GM21360 (cell line): Measurements from ENCODE around the gene MTERF4.

ENCODE experiments used
- ATAC-seq: cut with Tn5 transposase; IDR thresholded peaks from one replicate; pipeline ENCODE4 v1.9.1; 2021; ENCODE audit warnings: mild to moderate bottlenecking, moderate library complexity; ENCODE audit not compliant: unreplicated experiment

The MTERF4 gene

DNA sequence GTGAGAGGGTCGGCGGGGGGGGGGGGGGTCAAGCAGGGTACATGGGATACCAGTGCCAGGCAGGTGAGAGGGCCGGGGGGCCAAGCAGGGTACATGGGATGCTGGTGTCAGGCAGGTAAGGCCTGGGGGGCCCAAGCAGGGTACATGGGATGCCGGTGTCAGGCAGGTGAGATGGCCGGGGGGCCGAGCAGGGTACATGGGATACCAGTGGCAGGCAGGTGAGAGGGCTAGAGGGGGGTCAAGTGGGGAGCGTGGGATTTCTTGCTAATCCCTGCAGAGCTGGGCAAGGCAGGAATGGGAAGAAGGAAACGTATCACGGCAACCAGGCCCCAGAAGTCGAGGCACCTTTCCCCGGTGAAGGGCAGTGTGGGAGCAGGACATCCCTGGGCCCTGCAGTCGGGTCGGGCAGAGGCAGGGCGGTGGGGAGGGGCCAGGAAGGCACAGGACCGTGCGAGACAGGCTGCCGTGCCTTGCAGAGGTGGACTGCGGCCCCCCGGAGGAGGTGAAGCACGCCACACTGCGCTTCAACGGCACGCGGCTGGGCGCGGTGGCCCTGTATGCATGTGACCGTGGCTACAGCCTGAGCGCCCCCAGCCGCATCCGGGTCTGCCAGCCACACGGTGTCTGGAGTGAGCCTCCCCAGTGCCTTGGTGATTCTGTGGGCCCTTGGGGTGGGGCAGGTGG is 49.3 kb downstream of the MTERF4 start:
- ATAC-seq = no peak

DNA sequence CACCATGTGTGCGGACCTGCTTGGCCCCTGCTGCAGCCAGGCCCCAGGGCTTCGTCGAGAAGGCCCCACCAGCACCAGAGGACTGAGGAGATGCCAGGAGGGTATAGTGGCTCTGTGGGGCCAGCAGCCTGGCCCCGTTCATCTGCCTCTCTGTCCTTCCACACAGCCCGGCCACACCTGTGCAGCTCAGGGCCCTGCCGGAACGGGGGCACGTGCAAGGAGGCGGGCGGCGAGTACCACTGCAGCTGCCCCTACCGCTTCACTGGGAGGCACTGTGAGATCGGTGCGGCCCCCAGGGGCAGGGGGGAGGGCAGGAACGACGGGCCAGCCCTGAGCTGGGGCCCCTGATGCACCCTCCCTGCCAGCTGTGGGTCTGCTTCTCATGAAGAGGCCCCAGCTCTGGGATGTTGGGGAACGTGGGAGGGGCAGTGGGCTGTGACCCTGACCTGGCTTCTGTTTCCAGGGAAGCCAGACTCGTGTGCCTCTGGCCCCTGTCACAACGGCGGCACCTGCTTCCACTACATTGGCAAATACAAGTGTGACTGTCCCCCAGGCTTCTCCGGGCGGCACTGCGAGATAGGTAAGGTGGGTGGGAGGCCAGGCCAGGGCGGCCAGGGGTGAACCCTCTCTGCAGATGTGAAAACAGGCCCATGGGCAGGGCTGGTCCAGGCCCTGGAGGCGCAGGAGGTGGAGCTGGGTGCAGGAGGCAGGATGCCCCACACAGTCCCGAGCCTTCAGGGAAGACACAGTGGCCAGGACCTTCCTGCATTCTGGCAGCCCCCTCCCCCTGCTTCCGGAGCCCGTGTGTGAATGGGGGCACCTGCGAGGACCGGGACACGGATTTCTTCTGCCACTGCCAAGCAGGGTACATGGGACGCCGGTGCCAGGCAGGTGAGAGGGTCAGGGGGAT is 50.3 kb downstream of the MTERF4 start:
- ATAC-seq = no peak

DNA sequence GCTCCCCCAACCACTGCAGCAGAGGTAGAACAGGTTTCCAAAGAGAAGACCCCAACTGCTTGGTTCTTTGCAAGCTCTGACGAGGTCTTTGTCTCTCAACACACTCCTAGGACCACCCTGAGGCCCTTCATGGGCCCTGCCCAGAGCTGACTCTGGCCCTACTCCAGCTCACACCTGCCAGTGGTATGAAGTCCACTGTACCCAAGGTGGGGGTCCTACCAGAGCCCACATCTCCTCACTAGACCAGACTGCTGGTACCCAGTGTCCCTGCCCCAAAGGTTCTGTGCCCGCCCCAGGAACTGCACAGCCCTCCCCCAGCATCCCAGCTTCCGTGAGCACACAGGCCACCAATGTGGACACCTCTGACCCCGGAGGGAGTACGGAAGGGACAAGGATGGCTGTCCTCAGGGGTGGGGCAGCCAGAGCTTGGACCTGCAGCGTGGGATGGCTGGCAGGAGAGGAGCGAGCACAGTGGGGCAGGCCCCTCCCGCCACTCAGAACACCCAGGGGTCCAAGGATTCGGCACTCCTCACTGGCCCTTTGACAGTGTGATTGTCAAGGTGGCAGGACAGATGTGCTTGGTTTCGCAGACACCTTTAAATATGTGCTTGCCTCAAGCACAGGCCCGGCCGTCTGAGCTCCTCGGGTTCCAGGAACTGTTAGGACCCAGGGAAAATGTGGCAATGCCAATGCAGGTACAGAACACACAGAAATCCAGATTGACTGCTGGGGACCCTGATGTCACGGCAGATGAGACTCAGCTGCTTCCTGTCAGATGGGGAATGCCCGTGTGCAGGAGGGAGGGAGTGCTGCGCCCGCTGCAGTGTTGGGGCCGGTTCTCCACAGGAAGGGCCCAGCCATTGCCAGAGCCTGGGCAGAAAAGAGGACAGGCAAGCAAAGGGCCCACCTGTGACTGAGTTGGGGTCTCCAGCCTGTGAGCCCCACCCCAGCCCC is 51.2 kb downstream of the MTERF4 start:
- no peak for ATAC-seq

DNA sequence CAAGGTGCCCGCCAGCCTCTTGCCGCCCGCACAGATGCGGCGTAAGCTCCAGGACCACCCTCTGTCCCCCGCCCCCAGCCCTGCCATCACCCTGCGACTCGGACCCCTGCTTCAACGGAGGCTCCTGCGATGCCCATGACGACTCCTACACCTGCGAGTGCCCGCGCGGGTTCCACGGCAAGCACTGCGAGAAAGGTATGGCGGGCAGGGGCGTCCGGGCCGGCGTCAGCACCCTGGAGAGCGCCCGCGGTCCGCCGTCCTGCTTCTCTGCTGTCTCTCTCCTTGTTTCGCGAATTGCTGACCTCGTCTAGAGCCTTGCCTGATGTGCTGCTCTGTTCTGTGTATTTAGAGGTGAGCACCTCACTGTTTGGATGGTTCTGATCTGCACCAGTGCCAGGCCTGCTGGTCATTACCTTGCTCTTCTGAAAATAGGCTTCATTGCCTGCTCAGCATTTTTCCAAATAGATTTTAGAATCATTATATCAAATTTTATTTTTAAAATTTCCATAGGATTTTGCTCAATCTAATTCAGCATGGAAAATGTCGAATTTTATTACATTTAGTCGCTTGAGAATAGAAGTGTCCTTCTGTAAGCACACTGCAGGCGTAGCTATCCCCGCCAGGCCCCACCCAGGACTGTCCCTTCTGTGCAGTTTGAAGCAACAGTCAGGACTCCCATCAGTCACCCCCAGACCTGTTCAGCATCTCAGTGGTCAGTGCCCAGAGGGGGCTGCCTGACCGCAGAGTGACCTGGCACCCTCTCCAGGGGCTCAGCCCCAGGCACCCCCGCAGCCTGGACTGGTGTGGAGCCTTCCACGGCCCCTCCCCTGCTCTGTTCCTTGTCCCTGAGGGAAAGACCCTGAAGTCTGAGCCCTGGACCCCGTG is 52.1 kb downstream of the MTERF4 start:
- ATAC-seq = no peak

DNA sequence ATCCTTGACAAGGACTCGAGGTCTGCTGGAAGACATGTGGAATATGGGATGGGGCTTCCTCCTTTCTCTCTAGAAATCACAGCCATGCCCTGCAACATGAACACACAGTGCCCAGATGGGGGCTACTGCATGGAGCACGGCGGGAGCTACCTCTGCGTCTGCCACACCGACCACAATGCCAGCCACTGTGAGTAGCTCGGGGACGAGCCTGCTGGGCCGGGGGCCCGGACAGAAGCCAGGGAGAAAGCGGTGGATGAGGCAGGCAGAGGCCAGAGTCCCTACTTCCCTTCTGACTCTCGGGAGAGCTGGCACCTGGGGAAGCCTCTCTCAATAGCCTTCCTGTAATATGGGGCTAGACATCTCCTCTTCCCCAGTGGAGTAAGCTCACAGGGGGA is 53.1 kb downstream of the MTERF4 start:
- ATAC-seq = no peak

DNA sequence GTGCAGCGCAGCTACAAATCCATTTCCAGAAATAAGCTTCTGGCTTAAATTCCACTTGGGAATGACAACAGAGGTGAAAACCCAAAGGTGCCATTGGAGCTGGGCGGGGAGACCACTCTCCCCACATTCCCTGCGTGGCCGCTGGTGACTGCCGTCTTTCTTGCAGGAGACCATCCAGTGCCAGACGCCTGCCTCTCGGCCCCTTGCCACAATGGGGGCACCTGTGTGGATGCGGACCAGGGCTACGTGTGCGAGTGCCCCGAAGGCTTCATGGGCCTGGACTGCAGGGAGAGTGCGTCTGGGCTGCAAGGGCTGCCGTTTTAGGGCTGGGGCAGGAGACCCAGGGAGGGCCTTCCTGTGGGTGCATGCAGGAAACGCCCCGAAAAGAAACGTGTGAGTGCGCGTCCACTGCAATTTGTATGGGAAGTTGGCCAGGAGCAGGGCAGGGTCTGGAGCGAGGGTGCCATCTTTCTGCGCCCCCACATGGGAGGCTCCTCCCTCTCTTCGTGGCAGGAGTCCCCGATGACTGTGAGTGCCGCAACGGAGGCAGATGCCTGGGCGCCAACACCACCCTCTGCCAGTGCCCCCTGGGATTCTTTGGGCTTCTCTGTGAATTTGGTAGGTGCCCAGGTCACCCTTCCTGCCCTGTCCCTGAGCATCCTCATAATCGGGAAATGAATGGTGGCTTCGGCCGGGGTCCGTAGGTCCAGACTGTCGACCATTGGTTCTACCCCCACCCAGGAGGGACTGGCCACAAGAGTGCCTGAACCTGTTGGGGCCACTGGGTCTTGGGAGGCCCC is 53.7 kb downstream of the MTERF4 start:
- ATAC-seq = no peak

DNA sequence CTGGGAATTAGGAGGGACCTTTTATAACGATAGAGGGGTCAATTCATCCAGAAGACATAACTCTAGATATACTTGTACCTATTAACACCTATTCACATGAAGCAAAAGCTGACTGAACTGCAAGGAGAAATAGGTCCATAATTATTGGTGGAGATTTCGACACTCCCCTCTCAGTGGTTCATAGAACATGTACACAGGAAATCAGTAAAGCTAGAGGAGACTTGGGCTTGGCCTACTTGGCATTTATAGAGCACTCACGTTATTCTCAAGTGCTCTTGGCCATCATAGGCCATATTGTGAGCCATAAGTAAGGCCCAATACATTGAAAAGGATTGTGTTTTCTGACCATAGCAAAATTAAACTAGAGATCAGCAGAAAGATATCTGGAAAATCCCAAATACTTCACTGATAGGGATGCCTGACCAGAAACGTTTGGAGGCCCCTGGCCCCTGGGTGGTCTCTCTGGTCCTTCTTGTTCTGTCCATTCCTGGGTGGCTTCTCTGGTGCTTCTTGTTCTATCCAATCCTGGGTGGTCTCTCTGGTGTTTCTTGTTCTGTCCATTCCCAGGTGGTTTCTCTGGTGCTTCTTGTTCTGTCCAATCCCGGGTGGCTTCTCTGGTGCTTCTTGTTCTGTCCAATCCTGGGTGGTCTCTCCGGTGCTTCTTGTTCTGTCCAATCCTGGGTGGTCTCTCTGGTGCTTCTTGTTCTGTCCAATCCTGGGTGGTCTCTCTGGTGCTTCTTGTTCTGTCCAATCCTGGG is 54.7 kb downstream of the MTERF4 start:
- no peak for ATAC-seq
